AG04450 (cell line): Measurements from ENCODE around the gene FXYD5. TPM values are rescaled to one million over a fixed set of nuclear protein-coding genes. Genes with fewer than 3 reads are reported as not detected.

ENCODE experiments used
- CTCF ChIA-PET: fragments of 300-600, 350-600 bp; formaldehyde crosslinking; extraction: SDS; loops from one replicate; lab custom pipeline; 2022; ENCODE audit warnings: antibody characterized with exemption, inconsistent platforms; lab: Charles Lee
- POLR2A ChIA-PET: fragments of 350-600 bp; formaldehyde crosslinking; extraction: SDS; loops from one replicate; lab custom pipeline; 2021; ENCODE audit warnings: antibody characterized with exemption, inconsistent platforms; lab: Yijun Ruan, JAX
- DNase-seq: peaks from one replicate; pipeline ENCODE4 v3.0.0-alpha.2; 2011; ENCODE audit warnings: low read depth, low spot score
- H3K27ac ChIP-seq: one replicate; pipeline ENCODE4 v1.5.1; 2012; ENCODE audit warnings: low read depth, low read length, control low read depth
- H3K27me3 ChIP-seq: one replicate; pipeline ENCODE4 v1.6.0; 2012; ENCODE audit warnings: low read length; ENCODE audit not compliant: control insufficient read depth, insufficient read depth
- H3K4me3 ChIP-seq: 2 replicates; pipeline ENCODE4 v1.5.1; 2011; ENCODE audit warnings: mild to moderate bottlenecking, low read depth, low read length, control low read depth
- H3K9me3 ChIP-seq: 2 replicates; pipeline ENCODE4 v1.5.1; 2012; ENCODE audit warnings: low read length; ENCODE audit not compliant: control insufficient read depth, insufficient read depth
- CTCF ChIP-seq: IDR thresholded peaks from 2 replicates; pipeline ENCODE4 v1.5.1; 2011; ENCODE audit warnings: low read depth, low read length, control low read depth, inconsistent platforms
- polyA plus RNA-seq: library from polyadenylated mRNA; depleted of rRNA; stranded (reverse); fragments of >200 nt; gene quantifications from 2 replicates; pipeline ENCODE4 v1.2.3, GENCODE V29; 2011

The FXYD5 gene
- polyA plus RNA-seq, 1 experiment, result 80.3 TPM

DNA sequence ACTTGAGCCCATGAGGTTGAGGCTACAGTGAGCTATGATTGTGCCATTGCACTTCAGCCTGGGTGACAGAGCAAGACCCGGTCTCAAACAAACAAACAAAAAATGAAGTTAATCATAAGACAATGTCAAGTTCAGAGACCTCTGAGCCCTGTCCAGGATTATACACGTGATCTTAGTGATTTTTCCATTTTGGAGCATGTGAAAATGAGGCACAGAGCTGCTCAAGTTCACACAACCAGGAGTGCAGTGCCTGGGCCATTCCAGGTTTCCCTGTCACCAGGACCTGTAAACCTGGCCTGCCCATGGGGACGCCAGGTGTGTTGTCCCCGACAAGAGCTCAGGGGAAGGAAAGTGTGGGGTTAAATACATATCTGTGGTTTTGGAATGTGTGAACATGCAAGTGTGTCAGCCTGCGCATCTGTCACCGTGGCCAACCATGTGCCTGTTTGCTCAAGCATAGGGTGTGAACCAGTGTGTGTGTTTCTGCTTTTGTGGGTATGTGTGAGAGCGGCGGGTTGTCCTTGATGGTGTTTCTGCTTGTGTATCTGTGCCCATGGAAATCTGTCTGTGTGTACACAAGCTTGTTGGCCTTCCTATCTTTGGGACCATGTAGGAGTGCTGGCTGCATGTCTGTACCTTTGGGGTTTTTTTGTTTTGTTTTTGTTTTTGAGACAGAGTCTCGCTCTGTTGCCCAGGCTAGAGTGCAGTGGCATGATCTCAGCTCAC is 17.4 kb upstream of the FXYD5 start:
- Histone ChIP-seq H3K9me3 (no peaks in the 10 kb centered on the region), H3K27me3 (peaks cover 8% of the 10 kb centered on the region), H3K27ac (no peak overlapping the region), H3K4me3 (no peak overlapping the region)
- TF ChIP-seq CTCF, result no peak
- ChIA-PET CTCF (interaction anchor here (0.7 to 4.0 kb wide), 6 partner anchors 13 to 93 kb away, joined by 3 to 98 read pairs (median 36); partner anchors contain the start of gene FXYD3), POLR2A (no interaction called here)
- DNase-seq, result no peak

DNA sequence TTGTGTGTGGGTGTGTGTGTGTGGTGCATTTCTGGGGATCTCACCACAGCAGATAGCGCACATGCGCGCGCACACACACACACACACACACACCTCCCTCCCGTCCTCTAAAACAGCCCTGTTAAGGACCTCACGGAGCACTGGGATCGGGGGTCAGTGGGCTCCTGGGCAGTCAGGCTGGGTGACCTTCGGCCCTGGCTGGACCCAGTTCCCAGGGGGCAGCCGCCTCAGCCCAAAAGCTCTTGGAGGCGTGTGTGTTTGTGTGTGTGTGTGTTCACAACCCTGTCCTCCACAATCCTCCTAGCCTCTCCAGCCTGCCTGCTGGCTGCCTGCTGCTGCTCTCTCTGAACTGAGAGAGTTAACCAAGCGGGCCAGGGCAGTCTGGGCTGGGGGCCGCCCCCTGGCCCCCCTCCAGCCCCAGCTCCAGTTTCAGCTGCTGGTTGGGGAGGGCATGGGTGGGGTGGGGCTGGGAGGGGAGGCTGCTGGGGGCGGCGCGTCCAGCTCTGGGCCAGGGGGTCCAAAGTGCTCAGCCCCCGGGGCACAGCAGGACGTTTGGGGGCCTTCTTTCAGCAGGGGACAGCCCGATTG is 16.1 kb upstream of the FXYD5 start, which contains the start of gene FXYD1:
FXYD1 (plus strand) TSS at position 520 of the 588 bp plus-strand sequence. CDS start 1,256 bp downstream, outside the sequence.
- TF ChIP-seq CTCF, result no peak
- H3K4me3 ChIP-seq, result no peak within 1 kb of the TSS
- H3K27me3 ChIP-seq, result peaks cover 16% of the 10 kb centered on the region
- CTCF ChIA-PET, result interaction anchor here (1.9 kb wide), 1 partner anchor 72 kb away, joined by 10 read pairs; no protein-coding TSS in a partner anchor
- DNase-seq, result no peak
- H3K9me3 ChIP-seq, result no peaks in the 10 kb centered on the region
- POLR2A ChIA-PET, result no interaction called here
- H3K27ac ChIP-seq, result peak within 1 kb of the TSS; percentile 21

GRCh38 chr19:35140207-35140961 is 14.2 kb upstream of the FXYD5 start:
- Histone ChIP-seq H3K27me3 (peaks cover 25% of the 10 kb centered on the region), H3K4me3 (no peak overlapping the region), H3K27ac (no peak overlapping the region), H3K9me3 (no peaks in the 10 kb centered on the region)
- CTCF ChIA-PET, result interaction anchor here (0.6 to 3.5 kb wide), 16 partner anchors 12 to 552 kb away, joined by 3 to 83 read pairs (median 6); partner anchors contain the start of gene FXYD5
- POLR2A ChIA-PET, result interaction anchor here (0.7 to 1.7 kb wide), 2 partner anchors 14 to 74 kb away, joined by 3 to 4 read pairs; partner anchors contain the start of gene FXYD5
- no peak for TF ChIP-seq CTCF
- no peak for DNase-seq

DNA sequence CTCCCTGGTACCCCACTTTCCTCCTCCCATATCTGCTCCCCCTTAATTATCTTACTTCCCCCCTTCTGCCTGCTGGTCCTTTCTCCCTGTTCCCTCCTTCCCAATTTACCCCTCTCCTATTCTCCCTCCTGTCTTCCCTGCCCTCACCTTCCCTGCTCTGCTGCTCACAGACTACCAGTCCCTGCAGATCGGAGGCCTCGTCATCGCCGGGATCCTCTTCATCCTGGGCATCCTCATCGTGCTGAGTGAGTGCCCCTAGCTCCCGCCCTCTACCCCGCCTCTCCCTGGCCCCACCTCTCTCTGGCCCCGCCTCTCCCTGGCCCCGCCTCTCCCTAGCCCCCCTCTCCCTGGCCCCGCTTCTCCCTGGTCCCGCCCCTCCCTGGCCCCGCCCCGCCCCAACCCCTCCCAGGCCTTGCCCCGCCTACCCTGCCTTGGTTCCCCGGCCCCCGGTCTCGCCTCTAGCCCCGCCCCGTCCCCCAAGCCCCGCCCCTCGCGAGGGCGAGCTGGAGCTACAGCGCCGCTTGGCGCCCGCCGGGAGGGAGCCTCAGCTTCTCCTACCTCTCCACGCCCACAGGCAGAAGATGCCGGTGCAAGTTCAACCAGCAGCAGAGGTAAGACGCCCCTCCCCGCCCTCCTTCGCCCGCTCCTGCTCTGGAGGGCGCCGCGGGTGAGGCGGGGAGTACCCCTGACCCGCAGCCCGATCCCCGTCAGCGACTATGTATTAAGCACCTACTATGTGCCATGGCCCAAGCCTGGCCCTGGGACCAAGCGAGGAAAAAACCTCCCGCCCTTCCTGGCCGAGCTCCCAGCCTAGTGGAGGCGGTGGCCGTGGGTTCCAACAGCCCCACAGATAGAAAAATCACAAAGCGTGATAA is 13.3 kb upstream of the FXYD5 start:
- Histone ChIP-seq H3K27ac (no peak overlapping the region), H3K27me3 (peaks cover 25% of the 10 kb centered on the region), H3K4me3 (peak overlapping the region; percentile 29; the same call in 1 of the 2 replicates), H3K9me3 (no peaks in the 10 kb centered on the region)
- peak; percentile 45 for TF ChIP-seq CTCF
- peak; percentile 78 for DNase-seq
- POLR2A ChIA-PET, result interaction anchor here (0.7 to 1.7 kb wide), 2 partner anchors 13 to 75 kb away, joined by 3 to 4 read pairs; partner anchors contain the start of gene FXYD5
- CTCF ChIA-PET, result interaction anchor here (0.6 to 3.5 kb wide), 23 partner anchors 11 to 551 kb away, joined by 3 to 83 read pairs (median 5); partner anchors contain the start of genes FXYD3 and FXYD5
